Fibroblast of lung (primary cell): Measurements from ENCODE around the gene MAP3K2. TPM values are rescaled to one million over a fixed set of nuclear protein-coding genes. Genes with fewer than 3 reads are reported as not detected.

ENCODE experiments used
- DNase-seq, 2 donors: peaks; one replicate each; pipeline versions ENCODE4 v3.0.0 to v3.0.0-alpha.2; 2010; ENCODE audit warnings: low read depth in 2 of 2
- H2AFZ ChIP-seq: 2 replicates; pipeline ENCODE4 v1.5.1; 2012; ENCODE audit warnings: low read length, control low read depth, inconsistent platforms
- H3K27ac ChIP-seq: 2 replicates; pipeline ENCODE4 v1.5.1; 2011; ENCODE audit warnings: low read length, control low read depth; ENCODE audit not compliant: insufficient read depth
- H3K27me3 ChIP-seq: 2 replicates; pipeline ENCODE4 v1.5.1; 2011; ENCODE audit warnings: mild to moderate bottlenecking, low read length; ENCODE audit not compliant: control insufficient read depth, insufficient read depth
- H3K36me3 ChIP-seq: 2 replicates; pipeline ENCODE4 v1.5.1; 2011; ENCODE audit warnings: low read length; ENCODE audit not compliant: control insufficient read depth, insufficient read depth
- H3K4me1 ChIP-seq: 2 replicates; pipeline ENCODE4 v1.5.1; 2011; ENCODE audit warnings: low read length; ENCODE audit not compliant: control insufficient read depth, insufficient read depth; ENCODE audit errors: extremely low read depth
- H3K4me2 ChIP-seq: 2 replicates; pipeline ENCODE4 v1.5.1; 2011; ENCODE audit warnings: low read length, control low read depth; ENCODE audit not compliant: insufficient read depth; ENCODE audit errors: extremely low read depth
- H3K4me3 ChIP-seq, 4 experiments: fragments of 200-600 bp in 1 of 4; sonication (generic) in 1 of 4; replicated peaks in 1 of 4; 2 replicates each; pipeline ENCODE4 v1.5.1; 2011 to 2016; ENCODE audit warnings: low read length in 4 of 4, low read depth in 3 of 4, mild to moderate bottlenecking in 3 of 4, control low read depth in 2 of 4, inconsistent platforms in 1 of 4, mixed read lengths in 1 of 4; ENCODE audit not compliant: insufficient read depth in 1 of 4; ENCODE audit errors: control extremely low read depth in 1 of 4
- H3K79me2 ChIP-seq: 2 replicates; pipeline ENCODE4 v1.5.1; 2012; ENCODE audit warnings: mild to moderate bottlenecking, low read length, inconsistent platforms; ENCODE audit not compliant: control insufficient read depth, insufficient read depth
- H3K9ac ChIP-seq: 2 replicates; pipeline ENCODE4 v1.5.1; 2011; ENCODE audit warnings: mild to moderate bottlenecking, low read length, control low read depth; ENCODE audit not compliant: insufficient read depth
- H3K9me3 ChIP-seq: 2 replicates; pipeline ENCODE4 v1.5.1; 2012; ENCODE audit warnings: low read depth, low read length; ENCODE audit not compliant: control insufficient read depth, insufficient read depth
- H4K20me1 ChIP-seq: 2 replicates; pipeline ENCODE4 v1.5.1; 2011; ENCODE audit warnings: low read length; ENCODE audit not compliant: control insufficient read depth, insufficient read depth; ENCODE audit errors: extremely low read depth
- EZH2 ChIP-seq: IDR thresholded peaks from 2 replicates; pipeline ENCODE4 v1.5.1; 2012; ENCODE audit warnings: low read length, control low read depth, mild to moderate bottlenecking; ENCODE audit errors: missing control alignments
- polyA plus RNA-seq, 2 donors: library from polyadenylated mRNA; depleted of rRNA in 1 of 2; stranded (reverse) in 1 of 2; unstranded in 1 of 2; fragments of >200 nt; gene quantifications; 2 replicates each; pipeline ENCODE4 v1.2.1, GENCODE V29; 2011 to 2012; ENCODE audit warnings: missing spikeins in 1 of 2
- total RNA-seq: library from RNA; depleted of rRNA; stranded (reverse); fragments of >200 nt; gene quantifications from 2 replicates; pipeline ENCODE4 v1.2.1, GENCODE V29; 2014
- TF ChIP-seq, protein P1 (sequence below), 2 donors: IDR thresholded peaks in 1 of 2; conservative IDR thresholded peaks in 1 of 2; 1 replicate in 1 of 2; 2 replicates in 1 of 2; pipeline ENCODE4 v1.5.1; 2011 to 2012; ENCODE audit warnings: low read length in 2 of 2, control low read depth in 1 of 2, inconsistent platforms in 1 of 2, low read depth in 1 of 2, mild to moderate bottlenecking in 1 of 2

The MAP3K2 gene
- total and polyA plus RNA-seq, 2 donors (not counting 1 experiment from before 2014, with no cell fraction given): 15.6 to 30.1 TPM

DNA sequence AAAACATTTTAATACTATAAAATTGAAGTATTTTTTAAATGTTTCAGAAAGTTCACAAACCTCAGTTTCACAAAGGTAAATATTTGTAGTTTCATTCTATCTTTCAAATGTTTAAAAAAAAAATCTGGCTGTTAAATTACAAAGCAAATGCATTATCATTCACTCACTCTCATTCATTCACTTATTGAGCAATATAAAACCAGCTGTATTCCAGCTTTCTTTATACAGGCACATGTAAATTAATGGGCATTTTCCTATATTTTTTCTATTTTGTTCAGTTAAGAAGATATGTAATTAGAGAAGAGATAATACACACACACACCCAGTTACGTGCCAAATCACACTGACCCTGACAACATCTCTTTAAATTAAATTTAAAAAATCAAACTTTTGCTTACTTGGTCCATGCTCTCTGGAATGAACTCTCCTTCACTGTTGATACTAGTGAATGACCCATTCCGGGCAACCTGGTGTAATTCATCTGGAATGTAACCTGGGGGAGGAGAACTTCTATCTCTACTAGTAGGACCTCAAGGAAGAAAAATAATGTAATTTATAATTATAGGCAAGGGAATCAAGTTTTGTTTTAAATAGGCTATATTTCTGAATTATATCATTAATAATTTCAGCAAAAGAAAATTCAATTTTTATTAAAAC lies 61.4 kb downstream of the MAP3K2 start:
- peak in 1 of 2 donors; percentile 27 for DNase-seq
- peaks cover 2% of the 10 kb centered on the region for H3K36me3 ChIP-seq

DNA sequence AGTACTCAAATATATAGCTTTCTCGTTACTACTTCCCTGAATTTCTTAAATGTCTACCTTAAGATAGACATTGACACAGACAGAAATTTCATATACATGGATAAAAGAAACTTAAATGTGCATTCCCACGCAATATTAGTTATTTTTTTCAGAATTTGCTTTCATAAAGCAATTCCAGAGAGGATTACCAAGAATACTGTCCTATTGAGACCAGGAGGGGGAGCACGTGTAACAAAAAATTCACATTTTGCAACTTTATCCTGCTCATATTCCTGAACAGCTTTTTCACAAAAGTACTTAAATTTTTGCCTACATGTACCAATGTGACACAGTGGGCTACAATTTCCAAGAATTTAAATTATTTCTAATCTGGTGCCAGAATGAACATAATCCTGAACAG lies 63.1 kb downstream of the MAP3K2 start:
- no peak overlapping the region for H3K4me2 ChIP-seq
- H3K79me2 ChIP-seq: no peaks in the 10 kb centered on the region
- H3K4me1 ChIP-seq: no peaks in the 10 kb centered on the region
- H3K9me3 ChIP-seq: no peaks in the 10 kb centered on the region
- no peak overlapping the region for H3K9ac ChIP-seq
- no peak overlapping the region for H3K4me3 ChIP-seq
- peaks cover 2% of the 10 kb centered on the region for H3K36me3 ChIP-seq
- TF ChIP-seq, protein P1, sequence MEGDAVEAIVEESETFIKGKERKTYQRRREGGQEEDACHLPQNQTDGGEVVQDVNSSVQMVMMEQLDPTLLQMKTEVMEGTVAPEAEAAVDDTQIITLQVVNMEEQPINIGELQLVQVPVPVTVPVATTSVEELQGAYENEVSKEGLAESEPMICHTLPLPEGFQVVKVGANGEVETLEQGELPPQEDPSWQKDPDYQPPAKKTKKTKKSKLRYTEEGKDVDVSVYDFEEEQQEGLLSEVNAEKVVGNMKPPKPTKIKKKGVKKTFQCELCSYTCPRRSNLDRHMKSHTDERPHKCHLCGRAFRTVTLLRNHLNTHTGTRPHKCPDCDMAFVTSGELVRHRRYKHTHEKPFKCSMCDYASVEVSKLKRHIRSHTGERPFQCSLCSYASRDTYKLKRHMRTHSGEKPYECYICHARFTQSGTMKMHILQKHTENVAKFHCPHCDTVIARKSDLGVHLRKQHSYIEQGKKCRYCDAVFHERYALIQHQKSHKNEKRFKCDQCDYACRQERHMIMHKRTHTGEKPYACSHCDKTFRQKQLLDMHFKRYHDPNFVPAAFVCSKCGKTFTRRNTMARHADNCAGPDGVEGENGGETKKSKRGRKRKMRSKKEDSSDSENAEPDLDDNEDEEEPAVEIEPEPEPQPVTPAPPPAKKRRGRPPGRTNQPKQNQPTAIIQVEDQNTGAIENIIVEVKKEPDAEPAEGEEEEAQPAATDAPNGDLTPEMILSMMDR (conservative IDR thresholded peaks at IDR 0.05 in 1 of 2, IDR thresholded peaks at IDR 0.05 in 1 of 2; ENCODE audit: low read depth in 1 of 2, low read length in 2 of 2): peak; percentile 59 to 67
- TF ChIP-seq EZH2: no peak
- peak; percentile 45 to 77 for DNase-seq
- H3K27me3 ChIP-seq: no peaks in the 10 kb centered on the region
- no peaks in the 10 kb centered on the region for H4K20me1 ChIP-seq
- H3K27ac ChIP-seq: no peak overlapping the region
- no peak overlapping the region for H2AFZ ChIP-seq

More for the DNA sequence above, 61.4 kb downstream of the MAP3K2 start:
- no peaks in the 10 kb centered on the region for H3K9me3 ChIP-seq
- H2AFZ ChIP-seq: no peak overlapping the region
- TF ChIP-seq, protein P1 (conservative IDR thresholded peaks at IDR 0.05 in 1 of 2, IDR thresholded peaks at IDR 0.05 in 1 of 2; ENCODE audit: low read depth in 1 of 2, low read length in 2 of 2): no peak
- TF ChIP-seq EZH2: no peak
- H4K20me1 ChIP-seq: no peaks in the 10 kb centered on the region
- H3K79me2 ChIP-seq: no peaks in the 10 kb centered on the region
- H3K27ac ChIP-seq: no peak overlapping the region
- H3K4me1 ChIP-seq: no peaks in the 10 kb centered on the region
- no peak overlapping the region for H3K9ac ChIP-seq
- H3K4me3 ChIP-seq: no peak overlapping the region
- no peak overlapping the region for H3K4me2 ChIP-seq
- H3K27me3 ChIP-seq: no peaks in the 10 kb centered on the region

DNA sequence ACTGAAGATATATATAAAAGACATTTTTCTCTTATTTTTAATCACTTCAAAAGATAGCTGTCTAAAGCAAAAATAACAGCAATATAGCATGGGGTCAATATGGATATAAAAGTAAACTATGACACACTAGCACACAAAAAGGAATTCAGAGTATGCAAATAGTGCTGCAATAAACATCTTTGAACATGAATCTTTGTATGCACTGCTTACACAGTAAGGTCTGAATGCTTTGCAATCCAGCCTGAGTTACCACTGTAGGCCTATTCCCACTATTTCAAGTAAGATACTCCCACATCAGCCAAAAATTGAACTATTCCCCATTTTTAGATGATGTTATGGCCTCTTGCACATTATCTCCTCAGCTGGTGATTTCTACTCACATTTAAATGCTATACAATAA lies 66.5 kb downstream of the MAP3K2 start:
- H3K4me2 ChIP-seq: no peak overlapping the region
- peak in 1 of 2 donors; percentile 24 for DNase-seq
- no peak overlapping the region for H3K4me3 ChIP-seq
- H3K27ac ChIP-seq: no peak overlapping the region
- no peaks in the 10 kb centered on the region for H3K79me2 ChIP-seq
- H3K36me3 ChIP-seq: peaks cover 2% of the 10 kb centered on the region
- H3K9me3 ChIP-seq: no peaks in the 10 kb centered on the region
- no peak overlapping the region for H2AFZ ChIP-seq
- no peak for TF ChIP-seq EZH2
- TF ChIP-seq, protein P1 (conservative IDR thresholded peaks at IDR 0.05 in 1 of 2, IDR thresholded peaks at IDR 0.05 in 1 of 2; ENCODE audit: low read depth in 1 of 2, low read length in 2 of 2): no peak
- no peaks in the 10 kb centered on the region for H3K27me3 ChIP-seq
- no peaks in the 10 kb centered on the region for H4K20me1 ChIP-seq
- no peaks in the 10 kb centered on the region for H3K4me1 ChIP-seq
- H3K9ac ChIP-seq: no peak overlapping the region
